WERI-Rb-1 (cell line): ENCODE measurements around the gene PYCARD.
A peak's percentile ranks its signal among the peaks of the same experiment; 100 is the strongest.

Experiments used
- DNase-seq: peaks from one replicate; pipeline ENCODE4 v3.0.0-alpha.2; 2020
- H3K27ac ChIP-seq: fragments of 250-450 bp; sonication (Bioruptor Pico); 2 replicates; pipeline ENCODE4 v1.5.1; 2020; ENCODE audit warnings: mild to moderate bottlenecking, moderate library complexity
- H3K27me3 ChIP-seq: fragments of 250-450 bp; sonication (Bioruptor Pico); 2 replicates; pipeline ENCODE4 v1.5.1; 2021; ENCODE audit warnings: mild to moderate bottlenecking, low read depth, moderate library complexity; ENCODE audit not compliant: insufficient read depth, severe bottlenecking
- H3K36me3 ChIP-seq: fragments of 250-450 bp; sonication (Bioruptor Pico); 2 replicates; pipeline ENCODE4 v1.5.1; 2020; ENCODE audit warnings: mild to moderate bottlenecking, moderate library complexity
- H3K4me3 ChIP-seq: 2 replicates; pipeline ENCODE4 v1.5.1; 2011; ENCODE audit warnings: low read depth, mild to moderate bottlenecking, control low read depth, low read length
- H3K9me3 ChIP-seq: fragments of 250-450 bp; sonication (Bioruptor Pico); 2 replicates; pipeline ENCODE4 v1.5.1; 2021; ENCODE audit warnings: mild to moderate bottlenecking, moderate library complexity; ENCODE audit not compliant: severe bottlenecking
- CTCF ChIP-seq: IDR thresholded peaks from 2 replicates; pipeline ENCODE4 v1.5.1; 2011; ENCODE audit warnings: low read depth, mild to moderate bottlenecking, control low read depth, inconsistent platforms, low read length

The PYCARD gene

GRCh38 chr16:31184888-31185287 is 17.7 kb downstream of the PYCARD start:
- H3K4me3 ChIP-seq: no peak overlapping the region
- no peak for DNase-seq

GRCh38 chr16:31183432-31184428 is 18.8 kb downstream of the PYCARD start:
- Histone ChIP-seq H3K4me3 (no peak overlapping the region), H3K27me3 (no peaks in the 10 kb centered on the region), H3K27ac (no peak overlapping the region), H3K9me3 (no peaks in the 10 kb centered on the region), H3K36me3 (peaks cover 86% of the 10 kb centered on the region)
- TF ChIP-seq CTCF: no peak
- no peak for DNase-seq

More at GRCh38 chr16:31184888-31185287, 17.7 kb downstream of the PYCARD start:
- TF ChIP-seq CTCF: no peak
- no peaks in the 10 kb centered on the region for H3K9me3 ChIP-seq
- no peaks in the 10 kb centered on the region for H3K27me3 ChIP-seq
- H3K36me3 ChIP-seq: peaks cover 98% of the 10 kb centered on the region
- H3K27ac ChIP-seq: no peak overlapping the region

GRCh38 chr16:31182391-31182790 is 20.2 kb downstream of the PYCARD start:
- H3K36me3 ChIP-seq: peaks cover 73% of the 10 kb centered on the region
- DNase-seq: no peak
- no peaks in the 10 kb centered on the region for H3K27me3 ChIP-seq
- no peaks in the 10 kb centered on the region for H3K9me3 ChIP-seq
- no peak overlapping the region for H3K27ac ChIP-seq
- H3K4me3 ChIP-seq: peak overlapping the region; percentile 74
- no peak for TF ChIP-seq CTCF

GRCh38 chr16:31181102-31181830 is 21.3 kb downstream of the PYCARD start:
- H3K4me3 ChIP-seq: peak overlapping the region; percentile 74
- no peak for TF ChIP-seq CTCF
- peaks cover 62% of the 10 kb centered on the region for H3K36me3 ChIP-seq
- DNase-seq: peak; percentile 66
- peak overlapping the region; percentile 99 for H3K27ac ChIP-seq
- no peaks in the 10 kb centered on the region for H3K9me3 ChIP-seq
- no peaks in the 10 kb centered on the region for H3K27me3 ChIP-seq

GRCh38 chr16:31179747-31180459 is 22.7 kb downstream of the PYCARD start, which contains the start of gene FUS:
FUS (plus strand) TSS chr16:31180139; CDS start chr16:31180215, 76 bp downstream.
- Histone ChIP-seq H3K4me3 (peak within 1 kb of the TSS; percentile 74), H3K27me3 (no peaks in the 10 kb centered on the region), H3K27ac (peak within 1 kb of the TSS; percentile 99), H3K9me3 (no peaks in the 10 kb centered on the region), H3K36me3 (peaks cover 48% of the 10 kb centered on the region)
- peak; percentile 87 for DNase-seq
- TF ChIP-seq CTCF: no peak
